ENCODE measurements around the gene HOXA3.

The HOXA3 gene

DNA sequence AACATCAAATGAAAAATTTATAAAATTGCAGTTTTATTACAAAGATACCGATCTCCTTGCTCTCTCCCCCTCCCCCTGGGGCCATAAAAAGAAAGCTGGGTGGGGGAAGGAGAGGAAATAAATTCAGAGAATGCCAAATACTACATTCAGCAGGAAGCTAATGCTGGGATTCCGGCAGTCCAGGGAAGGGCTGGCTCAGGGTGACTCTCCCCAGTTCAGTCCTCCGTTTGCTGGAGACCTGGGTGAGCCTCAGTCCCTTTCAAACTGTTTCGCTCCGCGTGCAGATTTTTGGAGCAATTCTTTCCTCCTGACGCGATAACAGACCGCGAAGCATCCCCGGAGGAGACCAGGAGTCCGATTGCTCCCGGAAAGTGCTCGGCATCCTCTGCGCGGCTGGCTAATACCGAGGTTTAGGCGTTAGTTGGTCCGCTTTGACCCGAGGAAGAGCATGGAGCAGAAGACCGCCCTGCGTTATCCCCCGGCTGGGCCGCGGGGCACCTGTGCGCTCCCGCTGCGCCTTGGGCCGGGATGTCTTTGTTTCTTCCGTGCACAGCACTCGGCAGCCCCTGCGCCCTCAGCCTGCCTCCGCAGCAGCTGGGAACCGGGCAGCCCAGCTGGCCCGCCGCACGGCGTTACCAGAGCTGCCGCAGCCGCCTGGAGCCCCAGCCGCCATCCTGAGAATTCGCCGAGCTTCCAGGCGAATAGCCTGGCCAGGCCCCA is 46.0 kb downstream of the HOXA3 start:
- in situ Hi-C loops (cut with MboI; ENCODE audit: low sequenced_read_pairs), result no loop called here

DNA sequence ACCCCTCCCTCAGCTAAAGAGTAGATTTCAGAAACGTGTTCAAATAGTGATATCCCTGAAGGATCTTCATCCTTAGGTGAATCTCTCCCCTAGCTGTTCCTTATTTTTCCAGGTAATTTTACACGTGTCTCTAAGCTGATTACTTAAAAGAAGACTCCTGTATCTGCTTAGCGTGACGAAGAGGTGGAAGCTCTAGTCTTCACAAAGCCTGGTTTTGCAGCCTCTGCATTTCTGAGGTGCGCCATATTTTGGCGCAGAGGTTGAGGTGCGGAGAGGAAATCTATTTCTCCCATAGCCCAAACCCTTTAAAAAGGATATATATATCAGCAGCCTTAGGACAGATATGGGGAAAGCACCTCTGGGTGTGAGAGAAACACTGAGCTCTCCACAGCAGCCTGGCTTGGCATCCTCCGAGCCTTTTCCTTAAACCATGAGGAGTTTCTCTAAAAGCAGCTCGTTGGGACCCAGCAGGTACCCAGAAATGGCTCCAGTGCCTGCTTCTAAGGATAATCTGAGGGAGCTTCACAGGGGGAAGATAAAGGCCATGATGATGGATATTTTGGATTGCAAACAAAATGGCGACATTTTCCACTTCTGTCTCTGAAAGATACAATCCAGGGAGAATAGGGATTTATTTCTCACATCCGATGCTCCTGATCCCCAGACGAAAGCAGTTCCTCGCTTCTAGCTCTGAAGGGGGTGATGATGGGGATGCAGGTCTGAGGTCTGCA is 46.9 kb downstream of the HOXA3 start:
- in situ Hi-C loops (cut with MboI; ENCODE audit: low sequenced_read_pairs), result no loop called here

DNA sequence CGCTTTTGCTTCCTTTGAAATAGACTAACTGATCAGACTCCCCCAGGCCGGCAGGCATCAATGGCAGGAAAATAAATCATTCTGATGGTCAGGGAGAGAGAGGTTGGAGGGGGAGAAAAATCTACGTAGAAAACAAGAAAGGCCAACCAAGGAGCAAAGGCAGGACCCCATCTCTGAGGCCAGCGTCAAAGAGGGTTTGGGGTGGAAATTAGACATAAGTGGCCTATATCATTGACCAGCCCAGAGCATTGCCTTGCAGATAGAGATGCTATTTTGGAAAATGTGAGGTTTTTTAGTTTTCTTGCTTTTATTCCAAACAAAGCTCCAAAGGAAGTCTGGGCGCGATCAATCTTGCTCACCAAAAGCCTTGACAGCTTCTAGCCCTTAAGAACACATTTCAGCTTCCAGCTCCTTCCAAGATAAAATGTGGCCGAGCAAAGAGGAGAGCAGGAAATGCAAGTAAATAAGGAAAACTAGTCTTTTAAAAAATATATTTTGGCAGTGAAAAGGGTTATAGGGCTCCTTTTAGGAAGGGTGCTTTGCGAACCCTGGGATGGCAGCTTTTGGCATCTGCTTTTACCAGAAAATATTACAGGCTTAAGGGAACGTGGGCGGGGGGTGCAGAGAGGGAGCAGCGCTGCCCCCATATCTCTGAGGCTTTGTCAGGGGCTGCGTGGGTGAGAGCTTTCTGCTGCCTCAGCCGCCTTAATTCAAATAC is 47.9 kb downstream of the HOXA3 start:
- in situ Hi-C loops (cut with MboI; ENCODE audit: low sequenced_read_pairs), result no loop called here

DNA sequence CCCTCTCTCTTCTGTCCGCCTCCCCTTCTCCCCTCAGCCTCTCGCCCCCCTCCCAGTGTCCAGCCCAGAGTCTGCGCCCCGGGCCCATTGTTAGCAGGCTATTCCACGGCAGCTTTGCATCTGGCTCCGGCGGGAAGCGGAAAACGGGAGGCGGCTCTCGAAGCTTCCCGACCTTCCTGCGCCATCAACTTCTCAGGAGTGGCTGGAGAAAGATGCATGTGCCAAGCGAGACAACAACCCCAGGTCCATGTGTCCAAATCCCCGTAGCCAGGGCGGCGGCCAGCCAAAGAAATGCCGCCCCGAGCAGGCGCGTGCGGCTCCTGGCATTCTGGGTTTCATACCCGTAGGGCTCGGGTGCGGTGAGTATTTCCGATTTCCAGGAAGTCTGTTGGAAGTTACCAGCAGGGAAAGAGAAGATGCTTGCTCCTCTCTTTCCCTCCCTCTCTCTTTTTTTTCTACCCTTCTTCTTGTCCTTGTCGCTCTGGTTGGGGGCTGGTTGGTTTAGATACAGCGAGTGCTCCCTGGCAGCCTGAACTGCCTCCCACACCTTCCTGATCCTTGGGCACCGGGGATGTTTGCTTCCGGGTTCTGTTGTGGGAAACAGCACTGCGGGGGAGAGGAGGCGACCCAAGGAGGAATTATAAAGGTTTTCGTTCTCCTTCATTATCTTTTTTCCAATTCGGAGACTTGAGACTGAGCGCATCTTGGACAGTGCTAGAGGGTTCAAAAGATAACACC is 48.7 kb downstream of the HOXA3 start:
- in situ Hi-C loops (cut with MboI; ENCODE audit: low sequenced_read_pairs), result no loop called here

DNA sequence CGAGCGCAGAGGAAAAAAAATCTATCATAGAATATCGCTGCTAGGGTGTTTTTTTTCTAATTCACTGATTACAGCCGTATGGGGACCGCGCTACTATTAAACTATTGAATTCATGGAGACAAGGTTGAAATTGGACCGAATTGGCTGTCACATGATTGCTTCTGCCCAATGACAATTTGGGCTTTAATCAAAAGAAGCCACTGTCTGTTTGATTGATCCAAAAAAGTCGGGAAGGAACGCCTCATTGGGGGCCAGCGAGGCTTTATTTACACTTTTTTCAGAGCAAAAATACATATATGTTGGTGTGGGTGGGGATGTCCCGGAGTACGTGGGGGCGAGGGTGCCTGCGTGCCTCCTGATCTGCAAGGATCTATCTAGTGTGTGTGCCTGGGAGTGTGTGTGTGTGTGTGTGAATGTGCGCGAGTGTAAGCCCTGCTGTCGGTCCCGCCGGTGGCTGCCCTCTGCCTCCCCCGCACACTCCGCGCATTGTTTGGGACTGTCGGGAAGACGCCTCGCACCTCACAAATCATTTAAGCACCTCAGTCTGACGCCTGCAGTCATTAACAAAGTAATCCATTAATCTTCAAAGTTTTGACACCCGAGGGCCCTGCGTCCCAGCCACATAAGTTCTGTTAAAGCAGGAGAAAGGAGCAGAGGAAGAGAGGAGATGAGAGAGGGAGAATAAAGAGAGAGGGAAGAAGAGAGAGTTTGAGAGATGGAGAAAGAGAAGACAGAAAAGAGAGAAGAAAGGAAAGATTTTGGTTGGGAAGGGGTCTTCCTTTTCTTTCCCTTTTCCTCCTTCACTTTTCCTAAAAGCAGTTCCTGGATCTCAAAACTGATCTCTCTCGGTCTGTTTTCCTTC is 49.6 kb downstream of the HOXA3 start, which contains the start of gene HOXA2:
TSS of gene HOXA2 (minus strand) at position 103 of the 862 bp plus-strand sequence. CDS start 183 bp downstream, outside the sequence.
- in situ Hi-C loops (cut with MboI; ENCODE audit: low sequenced_read_pairs), result no loop called here

DNA sequence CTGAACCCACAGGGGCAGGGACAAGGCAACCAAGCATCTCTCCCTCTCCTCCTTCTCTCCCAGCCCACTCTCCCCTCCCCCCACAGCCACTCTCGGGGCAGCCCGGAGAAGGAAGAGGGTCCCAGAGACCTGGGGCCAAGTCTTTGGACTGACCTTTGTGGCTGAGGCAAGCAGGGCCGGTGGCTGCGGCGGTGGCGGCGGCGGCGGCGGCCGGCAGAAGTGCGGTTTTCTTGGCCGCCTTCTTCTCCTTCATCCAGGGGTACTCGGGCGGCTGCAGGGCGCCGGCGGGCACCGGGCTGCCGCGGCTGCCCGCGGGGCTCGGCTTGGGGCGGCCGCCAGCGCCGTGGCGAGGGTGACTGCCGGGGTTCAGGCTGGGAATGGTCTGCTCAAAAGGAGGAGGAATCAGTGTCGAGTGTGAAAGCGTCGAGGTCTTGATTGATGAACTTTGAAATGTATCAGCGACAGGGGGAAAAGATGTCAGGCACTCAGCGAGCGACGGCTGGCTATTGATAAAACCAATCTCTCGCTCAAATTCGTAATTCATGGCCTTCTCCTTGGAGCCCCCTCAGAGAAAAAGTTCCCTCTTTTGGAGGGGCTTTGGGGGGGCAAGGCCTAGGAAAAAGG is 50.3 kb downstream of the HOXA3 start:
- in situ Hi-C loops (cut with MboI; ENCODE audit: low sequenced_read_pairs), result no loop called here

DNA sequence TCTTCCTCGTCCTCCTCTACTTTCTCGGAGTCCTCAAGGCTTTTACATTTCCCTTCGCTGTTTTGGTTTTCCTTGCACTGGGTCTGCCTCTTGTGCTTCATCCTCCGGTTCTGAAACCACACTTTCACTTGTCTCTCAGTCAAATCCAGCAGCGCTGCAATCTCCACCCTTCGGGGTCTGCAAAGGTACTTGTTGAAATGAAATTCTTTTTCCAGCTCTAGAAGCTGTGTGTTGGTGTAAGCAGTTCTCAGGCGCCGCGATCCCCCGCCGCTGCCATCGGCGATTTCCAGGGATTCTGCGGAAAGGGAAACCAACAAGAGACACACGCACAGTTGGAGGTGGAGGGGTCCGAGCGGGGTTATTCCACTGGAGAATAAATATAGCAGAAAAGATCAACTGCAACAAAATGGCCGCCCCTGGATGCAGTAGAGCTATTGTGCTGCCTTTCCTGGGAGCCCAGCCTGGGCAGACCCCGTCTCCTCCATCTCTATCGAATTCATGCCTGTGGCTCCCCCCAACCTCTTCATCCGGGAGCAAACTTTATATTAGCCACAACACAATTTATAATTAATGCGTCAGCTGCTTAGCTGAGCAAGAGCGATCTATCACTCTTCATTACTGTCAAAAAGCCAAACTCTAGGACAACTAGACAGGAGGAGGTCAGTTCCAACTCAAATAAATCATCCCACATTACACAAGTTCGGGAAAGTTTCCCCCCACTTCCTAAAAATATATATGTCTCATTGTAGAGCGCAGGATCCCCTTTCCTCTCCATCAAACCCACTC is 51.0 kb downstream of the HOXA3 start:
- in situ Hi-C loops (cut with MboI; ENCODE audit: low sequenced_read_pairs), result no loop called here

DNA sequence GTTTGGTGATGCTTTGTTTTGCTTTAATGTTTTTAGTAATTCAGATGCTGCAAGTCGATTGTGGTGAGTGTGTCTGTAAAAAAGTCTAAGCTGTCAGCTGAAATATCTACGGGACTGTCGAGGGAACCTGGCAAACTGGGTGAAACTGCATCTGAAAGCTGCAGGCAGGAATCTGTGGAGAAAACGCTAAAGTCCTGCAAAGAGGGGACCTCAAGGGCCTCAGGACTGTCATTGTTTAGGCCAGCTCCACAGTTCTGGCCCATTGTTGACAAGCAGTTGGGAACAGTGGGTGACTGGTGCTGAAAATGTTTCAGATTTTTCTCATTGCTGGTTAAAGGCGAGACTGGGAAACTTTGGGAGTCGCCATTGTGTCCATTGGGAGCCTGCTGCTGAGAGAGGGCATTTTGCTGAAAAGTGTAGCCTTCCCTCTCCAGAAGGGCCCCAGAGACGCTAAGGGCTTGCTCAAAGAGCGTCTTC is 51.7 kb downstream of the HOXA3 start:
- in situ Hi-C loops (cut with MboI; ENCODE audit: low sequenced_read_pairs), result no loop called here

DNA sequence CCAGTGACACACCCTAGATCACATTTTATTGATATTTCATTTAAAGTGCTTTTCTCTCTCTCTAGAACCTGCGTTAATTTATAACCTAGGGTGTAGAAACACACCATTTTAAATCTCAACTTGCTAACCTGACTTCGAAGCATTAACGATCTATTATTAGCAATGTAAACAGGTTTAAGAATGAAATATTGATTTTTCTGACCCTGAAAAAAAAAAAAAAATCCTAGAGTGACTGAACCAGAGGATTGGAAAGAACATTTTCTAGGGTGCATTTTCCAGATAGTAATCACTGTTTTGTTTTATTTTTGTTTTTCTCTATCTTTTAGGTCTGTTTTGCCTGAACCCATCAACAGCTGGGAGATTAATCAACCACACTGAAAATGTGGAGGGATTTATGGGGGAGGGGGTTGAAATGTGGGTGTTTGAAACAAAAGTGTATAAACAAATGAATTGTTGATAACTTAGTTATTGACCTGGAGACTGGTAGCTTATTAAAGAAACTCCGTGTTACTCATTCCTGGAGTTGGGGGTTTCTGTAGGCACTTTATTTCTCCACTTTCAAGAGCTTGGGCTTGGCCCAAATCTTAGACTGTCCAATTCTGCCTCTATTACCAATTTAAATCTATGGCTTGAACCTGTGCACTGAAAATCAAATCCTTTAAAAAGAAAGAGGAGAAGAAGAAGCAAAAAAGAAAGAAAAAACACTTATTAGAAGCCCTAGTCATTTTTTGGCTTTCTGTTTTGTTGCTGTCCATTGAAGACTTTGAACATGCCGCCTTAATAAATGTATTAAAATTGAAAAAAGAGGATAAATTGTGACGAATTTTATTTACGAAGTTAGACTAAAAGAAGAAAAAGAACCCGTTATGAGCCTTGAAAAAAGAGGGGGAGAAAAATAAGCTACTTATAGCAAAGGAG is 52.7 kb downstream of the HOXA3 start:
- in situ Hi-C loops (cut with MboI; ENCODE audit: low sequenced_read_pairs), result no loop called here

DNA sequence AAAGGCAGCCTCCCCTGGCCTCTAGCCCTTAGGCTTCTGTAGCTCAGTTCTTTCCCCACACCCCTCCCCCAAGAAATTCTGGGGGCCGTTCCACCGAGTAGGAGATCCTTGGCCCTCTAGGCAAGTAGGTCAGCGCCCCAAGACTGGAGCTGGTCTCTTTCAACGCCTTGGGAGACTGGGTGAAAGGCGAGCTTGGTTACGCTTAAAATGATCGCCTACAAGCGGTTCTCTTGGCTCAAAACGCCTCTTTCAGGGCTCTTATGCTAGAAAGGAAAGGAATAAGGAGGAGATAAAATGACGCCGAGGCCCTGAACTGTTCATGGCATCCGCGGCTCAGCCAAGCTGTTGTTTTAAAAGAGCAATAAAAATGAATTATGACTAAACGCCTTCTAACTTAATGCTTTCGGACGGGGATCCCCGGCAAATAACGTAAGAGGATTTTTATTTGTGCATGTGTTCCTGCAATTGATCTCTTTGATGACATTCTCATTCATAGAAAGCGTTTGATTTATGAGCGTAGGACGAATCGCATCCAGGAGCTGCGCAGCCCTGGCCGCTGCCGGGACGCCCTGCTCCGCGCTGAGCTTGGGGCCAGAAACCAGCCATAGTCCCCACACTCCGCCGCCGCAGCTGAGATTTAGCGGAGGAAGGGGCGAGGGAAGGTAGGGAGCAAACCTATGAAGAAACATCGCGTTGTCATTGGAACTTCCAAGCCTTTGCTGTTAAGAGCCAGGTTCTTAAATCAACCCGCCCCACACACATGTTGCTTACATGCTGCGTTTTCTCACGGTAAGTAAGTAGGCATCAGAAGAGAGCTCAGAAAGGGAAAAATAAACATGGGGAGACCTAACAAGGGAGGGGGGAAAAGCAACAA is 53.6 kb downstream of the HOXA3 start:
- in situ Hi-C loops (cut with MboI; ENCODE audit: low sequenced_read_pairs), result no loop called here

DNA sequence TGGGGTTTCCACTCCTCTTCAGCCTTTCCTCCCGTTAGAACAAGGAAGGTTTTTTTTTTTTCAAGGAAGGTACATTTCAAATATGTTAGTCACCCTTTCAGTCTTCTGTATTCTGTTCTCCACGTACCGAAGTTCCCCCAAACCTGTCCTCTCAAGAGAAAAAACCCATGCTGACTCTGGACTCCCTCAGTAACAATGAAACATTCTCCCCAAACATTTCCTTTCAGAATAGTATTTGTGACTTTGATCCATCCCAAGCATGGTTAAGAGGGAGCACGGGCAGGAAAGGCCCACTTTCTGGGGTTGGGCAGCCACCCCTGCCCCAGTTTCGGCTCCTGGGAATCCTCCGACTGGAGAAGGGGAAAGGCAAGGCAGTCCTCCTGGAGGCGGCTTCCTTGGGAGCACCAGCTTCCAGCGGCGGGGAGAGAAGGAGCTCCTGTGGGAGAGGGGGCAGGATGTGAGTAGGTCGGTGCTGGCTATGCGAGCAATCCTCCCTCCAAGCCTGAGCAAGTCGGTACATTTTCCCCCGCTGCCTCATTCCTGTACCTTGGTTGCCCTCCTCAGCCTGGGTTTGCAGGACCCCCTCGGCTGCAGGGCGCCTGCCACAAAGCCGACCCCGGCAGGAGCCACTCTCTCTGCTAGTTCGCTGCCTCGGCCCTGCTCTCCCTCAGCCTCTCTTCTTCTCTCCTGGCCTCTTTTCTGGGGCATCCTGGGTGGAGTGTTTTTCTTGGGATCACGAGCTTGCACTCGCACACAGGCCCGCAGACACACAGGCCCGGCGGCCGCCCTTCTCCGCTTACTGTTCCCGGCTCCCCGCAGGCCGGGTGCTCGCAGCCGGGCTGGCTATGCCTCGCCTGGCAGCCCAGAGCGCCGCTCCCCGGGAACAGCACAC is 54.5 kb downstream of the HOXA3 start:
- in situ Hi-C loops (cut with MboI; ENCODE audit: low sequenced_read_pairs), result no loop called here

DNA sequence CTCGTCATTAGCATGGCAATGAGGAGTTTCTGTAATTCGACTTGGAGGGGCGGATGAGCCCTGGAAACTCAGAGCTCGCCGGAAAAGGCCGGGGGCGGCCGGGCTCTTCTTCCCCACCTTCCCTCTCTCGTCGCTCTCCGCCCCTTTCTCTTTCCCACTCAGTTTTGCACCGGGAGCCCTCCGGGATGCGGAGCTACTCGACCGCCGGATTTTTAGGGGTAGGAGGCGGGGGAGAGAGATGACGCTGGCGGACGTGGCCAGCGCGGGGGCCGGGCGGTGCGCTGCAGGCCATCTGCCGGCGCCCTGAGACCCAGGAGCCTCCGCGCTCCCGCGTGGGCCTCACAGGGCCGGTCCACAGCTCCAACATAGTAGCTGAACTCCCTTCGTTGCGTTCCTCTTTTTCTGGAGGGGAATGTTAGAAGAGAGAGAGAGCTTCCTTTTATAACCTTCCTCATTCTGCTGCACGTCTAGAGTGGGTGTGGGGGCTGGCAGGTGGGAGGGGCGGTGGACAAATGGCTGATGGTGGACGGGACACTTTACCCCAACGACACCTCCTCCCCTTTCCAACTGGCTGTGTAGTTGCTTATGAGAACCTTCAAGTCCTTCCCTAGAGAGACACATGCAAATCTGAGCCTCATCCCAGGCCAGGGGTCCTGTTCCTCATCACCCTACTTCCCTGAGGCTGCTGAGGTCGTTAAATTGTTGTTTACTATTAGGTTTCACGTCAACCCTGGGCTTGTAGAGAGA is 55.4 kb downstream of the HOXA3 start:
- in situ Hi-C loops (cut with MboI; ENCODE audit: low sequenced_read_pairs), result no loop called here

DNA sequence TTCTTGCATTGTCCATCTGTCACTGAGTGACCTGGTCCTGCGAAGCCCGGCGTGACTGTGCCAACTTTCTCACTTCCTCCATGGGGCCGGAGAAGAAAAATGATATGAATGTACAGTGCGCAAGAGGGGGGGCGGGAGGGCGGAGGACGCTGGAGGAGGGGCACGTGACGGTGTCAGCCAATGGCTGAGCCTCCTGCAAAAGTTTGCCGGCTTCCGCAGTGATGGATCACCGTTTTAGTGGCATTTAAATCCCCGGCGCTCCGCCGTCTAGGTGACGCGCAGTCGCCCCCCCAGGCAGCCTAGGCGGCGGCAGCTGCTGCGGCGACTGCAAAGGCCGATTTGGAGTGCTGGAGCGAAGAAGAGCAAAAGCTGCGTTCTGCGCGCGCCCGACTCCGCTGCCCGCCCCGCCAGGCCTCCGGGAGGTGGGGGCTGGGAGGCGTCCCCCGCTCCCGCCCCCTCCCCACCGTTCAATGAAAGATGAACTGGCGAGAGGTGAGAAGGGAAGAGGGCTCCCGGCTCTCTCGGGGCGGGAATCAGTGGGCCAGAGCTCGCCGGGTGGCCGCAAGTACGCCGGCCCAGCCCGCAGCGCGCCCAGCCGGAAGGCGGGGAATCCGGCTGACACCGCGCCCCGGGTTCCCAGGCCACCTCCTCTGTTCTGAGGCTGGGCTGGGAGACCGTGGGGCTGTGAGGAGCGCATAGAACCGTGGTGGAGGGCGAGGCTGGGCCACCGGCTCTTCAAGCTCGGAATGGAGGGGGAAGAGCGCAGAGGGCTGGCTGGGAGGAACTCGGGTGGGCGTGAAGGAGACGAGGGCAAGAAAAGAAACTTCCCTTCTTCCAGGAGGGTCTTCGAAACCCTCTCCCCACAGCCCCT is 56.3 kb downstream of the HOXA3 start, which contains the start of gene HOXA1:
TSS of gene HOXA1 (minus strand) at position 104 of the 871 bp plus-strand sequence. CDS start at position 16, 88 bp downstream.
- in situ Hi-C loops (cut with MboI; ENCODE audit: low sequenced_read_pairs), result no loop called here
